ENCODE results near the gene TCF15. TPM values are rescaled to one million over a fixed set of nuclear protein-coding genes. Genes with fewer than 3 reads are reported as not detected.
A peak's percentile ranks its signal among the peaks of the same experiment; 100 is the strongest.

TCF15 gene
- total RNA-seq, 4 donors from 2014 or later: 3.6 to 10.7 (median 4.1) TPM

- H3K27me3 ChIP-seq: peaks cover 0 to 7% (median 2%) of the 10 kb centered on the region in 3 donors
- in situ Hi-C loops (cut with MboI; ENCODE audit: low sequenced_read_pairs in 4 of 4) (loop anchor here in 3 of 4 donors (10.0 kb wide), 2 partner anchors 83 to 293 kb away; no protein-coding TSS in a partner anchor), intact Hi-C loops (cut with DNase I; ENCODE audit: low total_unique reads) (no loop called here)
- ATAC-seq: no peak
- peaks cover 0 to 42% of the 10 kb centered on the region in 2 donors for H3K36me3 ChIP-seq
- H3K9me3 ChIP-seq: no peaks in the 10 kb centered on the region
- TF ChIP-seq POLR2A (IDR thresholded peaks at IDR 0.05) (no peak), CTCF (IDR thresholded peaks at IDR 0.05 in 4 of 5, conservative IDR thresholded peaks at IDR 0.05 in 1 of 5) (no peak)
- peak overlapping the region in 2 of 4 donors; percentile 4 to 49 for H3K27ac ChIP-seq
- peak in 1 of 2 donors; percentile 29 for DNase-seq
- H3K4me3 ChIP-seq: no peak overlapping the region
- H3K4me1 ChIP-seq: peaks cover 10 to 19% of the 10 kb centered on the region in 2 donors
Observed at GRCh38 chr20:647479-648019, 37.4 kb upstream of the TCF15 start.

GRCh38 chr20:646868-647233, 36.7 kb upstream of the TCF15 start:
- H3K27ac ChIP-seq: peak overlapping the region in 3 of 4 donors; percentile 23 to 49 (median 23)
- no peak for ATAC-seq
- no peaks in the 10 kb centered on the region for H3K9me3 ChIP-seq
- in situ Hi-C loops (cut with MboI; ENCODE audit: low sequenced_read_pairs in 4 of 4): loop anchor here in 3 of 4 donors (10.0 kb wide), 2 partner anchors 82 to 292 kb away; no protein-coding TSS in a partner anchor
- H3K27me3 ChIP-seq: peaks cover 0 to 10% (median 2%) of the 10 kb centered on the region in 3 donors
- DNase-seq: no peak
- intact Hi-C loops (cut with DNase I; ENCODE audit: low total_unique reads): no loop called here
- H3K4me1 ChIP-seq: peaks cover 3 to 19% of the 10 kb centered on the region in 2 donors
- TF ChIP-seq POLR2A (IDR thresholded peaks at IDR 0.05): no peak
- TF ChIP-seq CTCF (IDR thresholded peaks at IDR 0.05 in 4 of 5, conservative IDR thresholded peaks at IDR 0.05 in 1 of 5): no peak
- peaks cover 0 to 42% of the 10 kb centered on the region in 2 donors for H3K36me3 ChIP-seq
- H3K4me3 ChIP-seq: no peak overlapping the region

GRCh38 chr20:646107-646867, 36.2 kb upstream of the TCF15 start:
- H3K27me3 ChIP-seq: peaks cover 0 to 10% (median 2%) of the 10 kb centered on the region in 3 donors
- peaks cover 0 to 42% of the 10 kb centered on the region in 2 donors for H3K36me3 ChIP-seq
- H3K4me1 ChIP-seq: peaks cover 0 to 16% of the 10 kb centered on the region in 2 donors
- peak overlapping the region in 3 of 4 donors; percentile 49 to 66 (median 66) for H3K27ac ChIP-seq
- intact Hi-C loops (cut with DNase I; ENCODE audit: low total_unique reads) (no loop called here), in situ Hi-C loops (cut with MboI; ENCODE audit: low sequenced_read_pairs in 4 of 4) (loop anchor here in 3 of 4 donors (10.0 kb wide), 2 partner anchors 81 to 291 kb away; no protein-coding TSS in a partner anchor)
- ATAC-seq: no peak
- no peak for DNase-seq
- no peak for TF ChIP-seq CTCF (IDR thresholded peaks at IDR 0.05 in 4 of 5, conservative IDR thresholded peaks at IDR 0.05 in 1 of 5)
- TF ChIP-seq POLR2A (IDR thresholded peaks at IDR 0.05): no peak
- H3K9me3 ChIP-seq: no peaks in the 10 kb centered on the region
- H3K4me3 ChIP-seq: no peak overlapping the region

GRCh38 chr20:645318-646106, 35.4 kb upstream of the TCF15 start:
- in situ Hi-C loops (cut with MboI; ENCODE audit: low sequenced_read_pairs in 4 of 4): loop anchor here in 3 of 4 donors (10.0 kb wide), 2 partner anchors 81 to 291 kb away; no protein-coding TSS in a partner anchor
- DNase-seq (peak in 1 of 2 donors; percentile 48), ATAC-seq (peak; percentile 54 to 77)
- TF ChIP-seq CTCF (IDR thresholded peaks at IDR 0.05 in 4 of 5, conservative IDR thresholded peaks at IDR 0.05 in 1 of 5) (peak; percentile 71 to 94 (median 89)), POLR2A (IDR thresholded peaks at IDR 0.05) (no peak)
- Histone ChIP-seq H3K4me3 (no peak overlapping the region), H3K9me3 (no peaks in the 10 kb centered on the region), H3K27ac (peak overlapping the region; percentile 32 to 66 (median 58)), H3K27me3 (peaks cover 0 to 14% (median 2%) of the 10 kb centered on the region in 3 donors), H3K36me3 (peaks cover 0 to 34% of the 10 kb centered on the region in 2 donors), H3K4me1 (peaks cover 0 to 9% of the 10 kb centered on the region in 2 donors)
- intact Hi-C loops (cut with DNase I; ENCODE audit: low total_unique reads): loop anchor here (1.0 to 2.0 kb wide), 2 partner anchors 84 to 291 kb away; no protein-coding TSS in a partner anchor

Measured in gastrocnemius medialis (tissue), 4 donors.